Cardiac fibroblast (primary cell): ENCODE measurements around the gene PPP2R2C.

Experiments
- DNase-seq, 2 donors: peaks; one replicate each; pipeline versions ENCODE4 v3.0.0 to v3.0.0-alpha.2; 2010; ENCODE audit warnings: low read depth in 2 of 2
- H3K4me3 ChIP-seq, 2 donors: replicated peaks in 1 of 2; 1 replicate in 1 of 2; 2 replicates in 1 of 2; pipeline ENCODE4 v1.5.1; 2011; ENCODE audit warnings: low read depth in 2 of 2, low read length in 2 of 2, mild to moderate bottlenecking in 2 of 2, moderate library complexity in 1 of 2
- CTCF ChIP-seq: IDR thresholded peaks from one replicate; pipeline ENCODE4 v1.5.1; 2011; ENCODE audit warnings: low read depth, mild to moderate bottlenecking, low read length, inconsistent platforms

The PPP2R2C gene

GRCh38 chr4:6392407-6392806 lies 80.0 kb downstream of the PPP2R2C start:
- DNase-seq = no peak
- no peak overlapping the region for H3K4me3 ChIP-seq
- TF ChIP-seq CTCF = no peak

- H3K4me3 ChIP-seq = no peak overlapping the region
- no peak for TF ChIP-seq CTCF
- DNase-seq = no peak
These were observed 80.6 kb downstream of the PPP2R2C start for GRCh38 chr4:6391852-6392188.

GRCh38 chr4:6391186-6391851 lies 81.1 kb downstream of the PPP2R2C start:
- DNase-seq = no peak
- TF ChIP-seq CTCF = no peak
- no peak overlapping the region for H3K4me3 ChIP-seq

- no peak for DNase-seq
- TF ChIP-seq CTCF = no peak
- no peak overlapping the region for H3K4me3 ChIP-seq
These were observed 82.1 kb downstream of the PPP2R2C start for GRCh38 chr4:6390356-6390755.

GRCh38 chr4:6389142-6389825 lies 83.1 kb downstream of the PPP2R2C start:
- TF ChIP-seq CTCF = no peak
- no peak for DNase-seq
- H3K4me3 ChIP-seq = no peak overlapping the region

- TF ChIP-seq CTCF = no peak
- no peak for DNase-seq
- H3K4me3 ChIP-seq = no peak overlapping the region
These were observed 83.7 kb downstream of the PPP2R2C start for GRCh38 chr4:6388713-6389112.
